Neuronal stem cell (in vitro differentiated cells): ENCODE measurements around the gene BCCIP. TPM values are rescaled to one million over a fixed set of nuclear protein-coding genes. Genes with fewer than 3 reads are reported as not detected.

ENCODE experiments used
- DNase-seq: peaks from one replicate; pipeline ENCODE4 v3.0.0-alpha.2; 2013; ENCODE audit warnings: low spot score
- H2AFZ ChIP-seq: one replicate; pipeline ENCODE4 v1.6.1; 2013; ENCODE audit warnings: mild to moderate bottlenecking, low read length, inconsistent platforms
- H2AK5ac ChIP-seq: 2 replicates; pipeline ENCODE4 v1.6.1; 2013; ENCODE audit warnings: low read depth, mild to moderate bottlenecking, inconsistent platforms, low read length, moderate library complexity, mixed read lengths
- H2BK120ac ChIP-seq: 2 replicates; pipeline ENCODE4 v1.6.1; 2013; ENCODE audit warnings: low read depth, mild to moderate bottlenecking, inconsistent platforms, low read length, moderate library complexity, mixed read lengths
- H2BK12ac ChIP-seq: one replicate; pipeline ENCODE4 v1.6.1; 2013; ENCODE audit warnings: low read length, inconsistent platforms
- H2BK15ac ChIP-seq: 2 replicates; pipeline ENCODE4 v1.6.1; 2013; ENCODE audit warnings: mild to moderate bottlenecking, low read length, inconsistent platforms, mixed read lengths
- H2BK5ac ChIP-seq: one replicate; pipeline ENCODE4 v1.6.1; 2013; ENCODE audit warnings: inconsistent platforms, mild to moderate bottlenecking, low read length, moderate library complexity
- H3K14ac ChIP-seq: one replicate; pipeline ENCODE4 v1.6.1; 2013; ENCODE audit warnings: low read length, inconsistent platforms
- H3K18ac ChIP-seq: 2 replicates; pipeline ENCODE4 v1.6.1; 2013; ENCODE audit warnings: low read length, inconsistent platforms
- H3K23ac ChIP-seq: 2 replicates; pipeline ENCODE4 v1.6.1; 2013; ENCODE audit warnings: low read depth, mild to moderate bottlenecking, mixed read lengths, low read length, inconsistent platforms; ENCODE audit not compliant: poor library complexity
- H3K27ac ChIP-seq: replicated peaks from 3 replicates; pipeline ENCODE4 v1.5.1; 2013; ENCODE audit warnings: low read length, inconsistent platforms
- H3K27me3 ChIP-seq, 3 experiments: 2 replicates each; pipeline ENCODE4 v1.6.1; 2013; ENCODE audit warnings: low read length in 3 of 3, mild to moderate bottlenecking in 2 of 3, inconsistent platforms in 1 of 3, low read depth in 1 of 3, mixed read lengths in 1 of 3, moderate library complexity in 1 of 3; ENCODE audit not compliant: control insufficient read depth in 3 of 3, insufficient read depth in 3 of 3
- H3K36me3 ChIP-seq, 2 donors: replicated peaks in 1 of 2; 2 replicates each; pipeline ENCODE4 v1.6.1; 2013; ENCODE audit warnings: low read length in 2 of 2; ENCODE audit not compliant: control insufficient read depth in 2 of 2, insufficient read depth in 2 of 2
- H3K4ac ChIP-seq: 2 replicates; pipeline ENCODE4 v1.6.1; 2013; ENCODE audit warnings: inconsistent platforms, mild to moderate bottlenecking, low read length, moderate library complexity
- H3K4me1 ChIP-seq, 2 donors: 1 replicate in 1 of 2; 2 replicates in 1 of 2; pipeline ENCODE4 v1.6.1; 2013; ENCODE audit warnings: low read length in 2 of 2, low read depth in 1 of 2; ENCODE audit not compliant: control insufficient read depth in 2 of 2, insufficient read depth in 1 of 2
- H3K4me2 ChIP-seq: one replicate; pipeline ENCODE4 v1.6.1; 2013; ENCODE audit warnings: mild to moderate bottlenecking, low read length, inconsistent platforms; ENCODE audit not compliant: insufficient read depth, poor library complexity, severe bottlenecking
- H3K4me3 ChIP-seq, 2 donors: 2 replicates each; pipeline ENCODE4 v1.5.1; 2013; ENCODE audit warnings: low read length in 2 of 2, mild to moderate bottlenecking in 2 of 2, inconsistent platforms in 1 of 2, moderate library complexity in 1 of 2
- H3K79me1 ChIP-seq: one replicate; pipeline ENCODE4 v1.6.1; 2013; ENCODE audit warnings: low read depth, mild to moderate bottlenecking, inconsistent platforms, low read length, moderate library complexity
- H3K9ac ChIP-seq: one replicate; pipeline ENCODE4 v1.6.1; 2013; ENCODE audit warnings: mild to moderate bottlenecking, low read depth, low read length, inconsistent platforms; ENCODE audit not compliant: poor library complexity
- H3K9me3 ChIP-seq, 2 donors: replicated peaks in 1 of 2; 2 replicates each; pipeline versions ENCODE3 to v1.6.1; 2013; ENCODE audit warnings: low read length in 2 of 2, mild to moderate bottlenecking in 2 of 2, inconsistent platforms in 1 of 2, low read depth in 1 of 2, mixed read lengths in 1 of 2, moderate library complexity in 1 of 2; ENCODE audit not compliant: control insufficient read depth in 2 of 2, insufficient read depth in 1 of 2
- H4K8ac ChIP-seq: one replicate; pipeline ENCODE4 v1.6.1; 2013; ENCODE audit warnings: low read depth, mild to moderate bottlenecking, inconsistent platforms, low read length, moderate library complexity
- H4K91ac ChIP-seq: one replicate; pipeline ENCODE4 v1.6.1; 2013; ENCODE audit warnings: low read length, low read depth, mild to moderate bottlenecking, inconsistent platforms; ENCODE audit not compliant: poor library complexity
- WGBS, 2 donors: extraction: QIAGEN DNeasy Blood & Tissue Kit; methylation state at CpG; one replicate each; pipeline ENCODE4 v1.1.7; 2013; ENCODE audit warnings: missing lambda C conversion rate in 2 of 2, mixed read lengths in 1 of 2; ENCODE audit not compliant: insufficient read length in 2 of 2, insufficient replicate concordance in 1 of 2; ENCODE audit errors: extremely low coverage in 2 of 2; 5-methylcytosine and 5-hydroxymethylcytosine counted together
- small RNA-seq: library from polyadenylated mRNA; stranded (forward); fragments of <200 nt; extraction: miRNeasy Mini kit (QIAGEN cat#:217004); gene quantifications from one replicate; pipeline ENCODE3, GENCODE V24; 2013; ENCODE audit not compliant: insufficient read depth

Gene BCCIP

GRCh38 chr10:125881192-125881591 lies 57.8 kb downstream of the BCCIP start, which contains the start of gene DHX32:
Gene DHX32, minus strand, starts transcription at chr10:125881292. Its CDS starts 468 bp downstream, at chr10:125880824.
- no peak within 1 kb of the TSS for H3K14ac ChIP-seq
- no peak within 1 kb of the TSS for H2BK12ac ChIP-seq
- H3K4me2 ChIP-seq: peak within 1 kb of the TSS; percentile 34
- no peaks in the 10 kb centered on the region for H3K27me3 ChIP-seq
- H2AFZ ChIP-seq: peak within 1 kb of the TSS; percentile 62
- H3K27ac ChIP-seq: peak within 1 kb of the TSS; percentile 95
- peaks cover 7 to 11% of the 10 kb centered on the region in 2 donors for H3K4me1 ChIP-seq
- peaks cover 3 to 44% of the 10 kb centered on the region in 2 donors for H3K36me3 ChIP-seq
- H3K9me3 ChIP-seq: peaks cover 3 to 22% of the 10 kb centered on the region in 2 donors
- peak within 1 kb of the TSS in 1 of 2 donors; percentile 46 for H3K4me3 ChIP-seq
- no peak within 1 kb of the TSS for H2BK15ac ChIP-seq
- H3K79me1 ChIP-seq: peaks cover 2% of the 10 kb centered on the region
- WGBS, 2 donors: no CpG with 5 or more reads among the region's 4 CpGs
- H3K18ac ChIP-seq: peak within 1 kb of the TSS; percentile 55
- H3K23ac ChIP-seq: no peak within 1 kb of the TSS
- no peak within 1 kb of the TSS for H4K91ac ChIP-seq
- no peak within 1 kb of the TSS for H3K9ac ChIP-seq
- DNase-seq: peak; percentile 87
- no peak within 1 kb of the TSS for H2BK120ac ChIP-seq
- H2BK5ac ChIP-seq: no peak within 1 kb of the TSS
- no peak within 1 kb of the TSS for H3K4ac ChIP-seq
- H4K8ac ChIP-seq: no peak within 1 kb of the TSS
- H2AK5ac ChIP-seq: no peak within 1 kb of the TSS

- no peak overlapping the region for H4K91ac ChIP-seq
- H3K23ac ChIP-seq: no peak overlapping the region
- H3K9me3 ChIP-seq: peaks cover 0 to 8% of the 10 kb centered on the region in 2 donors
- no peak overlapping the region for H3K27ac ChIP-seq
- H3K4me1 ChIP-seq: peaks cover 7 to 11% of the 10 kb centered on the region in 2 donors
- no peak for DNase-seq
- H3K36me3 ChIP-seq: peaks cover 0 to 30% of the 10 kb centered on the region in 2 donors
- WGBS, 2 donors: no CpG with 5 or more reads among the region's 1 CpG
- H3K14ac ChIP-seq: no peak overlapping the region
- H3K18ac ChIP-seq: no peak overlapping the region
- no peak overlapping the region for H3K4me3 ChIP-seq
- no peak overlapping the region for H3K4me2 ChIP-seq
- H3K27me3 ChIP-seq: no peaks in the 10 kb centered on the region
- H2BK15ac ChIP-seq: no peak overlapping the region
- H4K8ac ChIP-seq: no peak overlapping the region
- H3K9ac ChIP-seq: no peak overlapping the region
- H2AFZ ChIP-seq: no peak overlapping the region
- H2AK5ac ChIP-seq: no peak overlapping the region
- H3K4ac ChIP-seq: no peak overlapping the region
- no peak overlapping the region for H2BK12ac ChIP-seq
- H2BK5ac ChIP-seq: no peak overlapping the region
- H2BK120ac ChIP-seq: no peak overlapping the region
- peaks cover 2% of the 10 kb centered on the region for H3K79me1 ChIP-seq
Observed at GRCh38 chr10:125882596-125882995, 59.2 kb downstream of the BCCIP start.

- H2BK12ac ChIP-seq: no peak overlapping the region
- no CpG with 5 or more reads among the region's 3 CpGs for WGBS, 2 donors
- H3K4ac ChIP-seq: no peak overlapping the region
- no peak overlapping the region for H3K18ac ChIP-seq
- H4K8ac ChIP-seq: no peak overlapping the region
- no peak overlapping the region for H2BK120ac ChIP-seq
- no peak overlapping the region for H4K91ac ChIP-seq
- H2AK5ac ChIP-seq: no peak overlapping the region
- H3K9me3 ChIP-seq: peaks cover 0 to 3% of the 10 kb centered on the region in 2 donors
- H2AFZ ChIP-seq: no peak overlapping the region
- H3K4me2 ChIP-seq: no peak overlapping the region
- no peak overlapping the region for H3K9ac ChIP-seq
- H3K4me3 ChIP-seq: no peak overlapping the region
- peaks cover 0 to 24% of the 10 kb centered on the region in 2 donors for H3K36me3 ChIP-seq
- peaks cover 2% of the 10 kb centered on the region for H3K79me1 ChIP-seq
- no peaks in the 10 kb centered on the region for H3K27me3 ChIP-seq
- no peak overlapping the region for H3K14ac ChIP-seq
- no peak overlapping the region for H3K27ac ChIP-seq
- H2BK15ac ChIP-seq: no peak overlapping the region
- H2BK5ac ChIP-seq: no peak overlapping the region
- peaks cover 7 to 11% of the 10 kb centered on the region in 2 donors for H3K4me1 ChIP-seq
- DNase-seq: no peak
- no peak overlapping the region for H3K23ac ChIP-seq
Observed at GRCh38 chr10:125883211-125883610, 59.9 kb downstream of the BCCIP start.

Small RNA genes lying within 50 kb of the gene (small RNA-seq; reads per million reads assigned to genes)
- not detected for gene MIR4484
- gene RF00017: not detected
